Stimulated activated CD8-positive, alpha-beta memory T cell treated with anti-CD3 and anti-CD28 coated beads, Interleukin-15, amount 100 ng/mL, for 48 hours (primary cell): ENCODE measurements around the gene RAPGEF1.
A peak's percentile ranks its signal among the peaks of the same experiment; 100 is the strongest.
"Not testable (repeated sequence)": the region's sequence is repeated elsewhere in the genome, so short reads cannot be mapped to it uniquely, and the experiment has no call there.

Experiments
- DNase-seq, 2 donors: peaks; one replicate each; pipeline ENCODE4 v3.0.0-alpha.2; 2020; ENCODE audit warnings: low read depth in 2 of 2

The RAPGEF1 gene

DNA sequence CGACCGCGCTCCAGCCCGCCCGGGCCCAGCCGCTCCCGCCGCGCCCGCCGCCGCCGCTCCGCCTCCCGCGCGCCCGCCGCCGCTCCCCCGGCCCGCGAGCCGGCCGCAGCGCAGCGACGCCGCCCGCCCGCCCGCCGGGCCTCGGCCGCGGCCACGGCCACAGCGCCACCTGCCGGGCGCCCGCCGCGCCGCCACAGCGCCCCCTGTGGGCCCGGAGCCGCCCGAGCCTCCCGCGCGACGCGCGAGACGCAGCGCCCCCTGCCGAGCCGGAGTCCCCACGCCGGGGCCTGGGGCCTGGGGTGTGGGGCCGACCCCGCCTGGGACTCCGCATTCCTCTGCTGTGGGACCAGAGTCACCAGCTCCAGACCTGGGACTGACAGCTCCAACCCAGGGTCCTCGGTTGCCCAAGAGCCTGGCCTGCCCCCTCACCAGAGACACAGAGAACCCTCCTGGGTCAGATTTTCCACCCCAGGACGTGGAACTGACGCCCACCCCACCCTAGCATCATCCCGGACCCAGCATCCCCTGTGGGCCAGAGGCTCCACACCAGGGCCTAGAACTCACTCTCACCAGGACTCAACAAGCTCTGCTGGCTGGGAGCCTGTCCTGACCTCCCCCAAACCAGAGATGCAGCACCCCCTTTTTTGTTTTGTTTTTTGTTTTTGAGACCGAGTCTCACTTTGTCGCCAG, at the start of gene RAPGEF1:
RAPGEF1 (minus strand) TSS at position 118 of the 690 bp plus-strand sequence. CDS start 246 bp downstream, outside the sequence.
- peak; percentile 70 to 73 for DNase-seq

DNA sequence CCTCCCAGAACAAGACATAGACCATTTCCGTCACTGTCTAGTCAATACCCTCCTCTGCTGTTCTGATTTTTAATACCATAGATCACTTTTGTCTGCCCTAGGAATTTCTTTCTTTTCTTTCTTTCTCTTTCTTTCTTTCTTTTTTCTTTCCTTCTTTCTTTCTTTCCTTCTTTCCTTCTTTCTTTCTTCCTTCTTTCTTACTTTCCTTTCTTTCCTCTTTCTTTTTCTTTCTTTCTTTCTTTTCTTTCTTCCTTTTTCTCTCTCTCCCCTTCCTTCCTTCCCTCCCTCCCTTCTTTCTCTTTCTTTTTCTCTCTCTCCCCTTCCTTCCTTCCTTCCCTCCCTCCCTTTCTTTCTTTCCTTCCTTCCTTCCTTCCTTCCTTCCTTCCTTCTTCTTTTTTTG, 49.0 kb upstream of the RAPGEF1 start:
- DNase-seq = no peak

DNA sequence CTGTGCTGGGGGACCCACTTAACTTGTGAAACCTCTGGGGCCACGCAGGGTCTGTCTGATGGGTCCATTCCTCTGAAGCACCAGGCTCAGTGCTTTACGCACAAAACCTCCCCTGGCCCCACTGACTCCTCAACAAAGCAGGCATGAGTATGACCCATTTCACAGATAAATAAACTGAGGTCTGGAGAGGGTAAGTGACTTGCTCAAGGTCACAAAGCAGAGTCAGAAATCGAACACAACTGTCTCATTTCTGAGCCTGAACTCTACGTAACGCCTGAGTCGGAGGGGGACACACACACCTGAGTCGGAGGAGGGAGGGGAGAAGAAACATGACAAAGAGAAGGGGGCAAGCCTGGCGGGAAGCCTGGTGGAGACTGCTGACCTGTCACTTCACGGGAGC, 48.0 kb upstream of the RAPGEF1 start:
- DNase-seq = no peak

DNA sequence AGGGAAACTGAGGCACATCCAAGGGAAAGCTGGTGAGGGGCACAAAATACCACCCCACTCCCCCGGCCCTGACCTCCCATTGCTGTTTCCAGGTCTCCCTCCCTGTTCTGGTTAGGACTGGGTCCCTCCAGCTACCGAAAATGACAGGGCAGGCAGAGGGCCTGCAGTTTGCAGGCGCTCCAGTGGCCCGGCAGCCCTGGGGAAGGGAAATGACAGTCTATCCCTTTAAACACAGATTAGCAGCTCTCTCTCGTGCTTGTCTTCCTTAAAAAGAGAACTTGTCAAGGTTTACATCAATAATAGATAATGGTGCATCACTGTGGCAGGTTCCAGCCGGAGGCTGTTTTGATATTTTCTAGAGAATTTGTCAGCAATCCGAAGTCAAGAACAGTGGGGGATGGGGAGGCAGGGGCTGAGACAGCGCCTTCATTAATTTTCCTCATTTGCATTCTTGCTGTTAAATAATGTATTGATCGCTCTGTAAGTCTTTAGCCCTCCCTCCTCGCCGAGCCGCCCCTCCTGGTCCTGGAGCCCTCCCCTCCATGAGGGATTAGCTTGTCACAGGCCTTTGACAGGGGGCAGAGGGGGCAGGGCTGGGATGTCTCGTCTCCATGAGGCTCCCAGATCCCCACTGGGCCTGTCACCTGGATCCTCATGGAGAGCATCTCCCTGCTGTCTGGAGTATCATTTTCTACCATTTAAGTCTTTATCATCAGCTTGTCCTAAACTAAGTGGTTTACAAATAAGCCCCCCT, 45.0 kb upstream of the RAPGEF1 start:
- DNase-seq = no peak

DNA sequence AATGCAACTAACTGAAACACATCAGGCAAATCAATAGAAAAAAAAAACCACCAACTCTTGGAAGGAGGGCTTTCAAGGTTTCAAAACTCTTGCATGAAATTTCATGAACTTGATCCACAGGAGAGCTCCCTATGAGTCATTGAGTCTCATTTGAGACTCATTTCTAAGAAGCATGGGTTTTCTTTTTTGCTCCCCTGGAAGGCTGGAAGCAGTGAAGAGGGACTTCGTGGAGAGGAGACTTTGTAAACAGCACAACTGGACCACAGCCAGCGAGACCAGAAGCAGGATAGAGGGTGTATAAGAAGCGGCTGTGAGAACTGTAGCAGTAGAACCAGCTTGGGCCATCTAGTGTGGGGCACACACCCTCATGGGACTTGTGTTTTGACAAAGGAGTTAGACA, 41.2 kb upstream of the RAPGEF1 start:
- no peak for DNase-seq

- no peak for DNase-seq
Measured at GRCh38 chr9:131776473-131776872, 36.6 kb upstream of the RAPGEF1 start.

DNA sequence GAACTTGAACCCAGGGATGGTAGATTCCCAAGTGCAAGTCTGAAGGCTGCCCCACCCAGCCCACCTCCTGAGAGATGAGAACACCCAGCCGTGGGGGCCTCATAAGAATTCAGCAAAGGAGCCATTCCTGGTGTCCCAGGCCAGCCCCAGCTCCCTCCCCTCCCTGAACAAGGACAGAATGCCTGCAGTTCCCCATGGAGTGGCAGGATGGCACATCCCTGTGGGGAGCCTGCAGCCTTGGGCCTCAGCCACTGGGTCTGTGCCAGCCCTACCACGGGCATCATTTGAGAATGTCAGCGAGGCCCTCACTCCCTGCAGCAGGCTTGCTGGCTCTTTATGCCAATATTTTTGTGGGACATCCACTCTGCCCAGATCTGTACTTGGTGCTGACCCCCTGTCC, 36.2 kb upstream of the RAPGEF1 start:
- no peak for DNase-seq

GRCh38 chr9:131774636-131775035, 34.8 kb upstream of the RAPGEF1 start:
- no peak for DNase-seq

GRCh38 chr9:131773911-131774379, 34.1 kb upstream of the RAPGEF1 start:
- DNase-seq = peak in 1 of 2 donors; percentile 4

DNA sequence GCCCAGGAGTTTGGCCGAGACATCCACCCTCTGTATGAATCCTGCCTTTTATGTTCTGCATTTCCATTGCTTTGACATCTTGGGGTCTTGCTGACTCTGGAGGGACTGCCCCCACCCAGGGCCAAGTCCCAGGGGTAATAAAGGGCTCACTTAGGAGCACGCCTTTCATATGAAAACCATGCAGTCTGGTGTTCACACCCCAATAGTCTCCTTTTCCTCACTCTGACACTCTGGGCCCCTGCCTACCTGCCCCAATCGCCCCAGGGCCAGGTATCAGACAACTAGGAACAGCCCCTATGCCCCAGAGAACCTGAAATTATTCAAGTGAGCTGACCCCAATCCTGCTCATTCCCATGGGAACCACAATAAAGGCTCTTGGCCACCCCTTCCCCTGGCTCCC, 33.1 kb upstream of the RAPGEF1 start:
- DNase-seq = no peak

GRCh38 chr9:131771646-131772045, 31.8 kb upstream of the RAPGEF1 start:
- DNase-seq = no peak

DNA sequence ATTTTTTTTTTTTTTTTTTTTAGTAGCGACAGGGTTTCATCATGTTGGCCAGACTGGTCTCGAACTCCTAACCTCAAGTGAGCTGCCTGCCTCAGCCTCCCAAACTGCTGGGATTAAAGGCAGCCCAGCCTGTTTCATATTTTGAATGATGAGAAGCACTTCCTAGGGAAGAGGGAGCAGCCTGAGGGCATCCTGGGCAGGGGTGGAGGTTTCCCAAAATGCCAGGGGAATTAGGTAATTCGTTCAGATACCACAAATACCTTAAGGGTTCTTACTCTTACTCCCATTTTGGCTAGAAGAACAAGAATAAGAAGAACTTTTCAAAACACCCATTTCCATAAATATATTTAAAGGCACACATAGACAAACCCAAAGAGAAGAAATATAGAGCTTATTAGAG, 29.5 kb upstream of the RAPGEF1 start:
- DNase-seq = no peak

DNA sequence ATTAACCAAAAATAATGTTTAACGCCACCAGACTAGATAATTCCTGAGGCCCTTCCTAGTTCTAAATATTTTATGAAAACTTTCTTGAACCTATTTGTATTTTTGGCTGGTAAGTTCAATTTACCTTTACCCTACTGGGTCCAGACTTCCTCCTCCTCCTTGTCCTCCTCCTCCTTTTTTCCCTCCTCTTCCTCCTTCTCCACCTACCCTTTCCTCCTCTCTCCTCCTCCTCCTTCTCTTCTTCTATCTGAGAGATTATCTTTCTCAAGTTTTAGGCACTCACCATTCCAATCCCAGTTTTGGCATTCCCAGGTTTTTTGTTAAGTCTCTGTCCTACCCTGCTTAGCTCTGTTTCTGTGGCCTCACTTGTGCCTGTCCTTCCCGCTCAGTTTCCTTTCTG, 24.7 kb upstream of the RAPGEF1 start:
- no peak for DNase-seq

GRCh38 chr9:131762356-131762932, 22.6 kb upstream of the RAPGEF1 start:
- DNase-seq = peak; percentile 59 to 65

DNA sequence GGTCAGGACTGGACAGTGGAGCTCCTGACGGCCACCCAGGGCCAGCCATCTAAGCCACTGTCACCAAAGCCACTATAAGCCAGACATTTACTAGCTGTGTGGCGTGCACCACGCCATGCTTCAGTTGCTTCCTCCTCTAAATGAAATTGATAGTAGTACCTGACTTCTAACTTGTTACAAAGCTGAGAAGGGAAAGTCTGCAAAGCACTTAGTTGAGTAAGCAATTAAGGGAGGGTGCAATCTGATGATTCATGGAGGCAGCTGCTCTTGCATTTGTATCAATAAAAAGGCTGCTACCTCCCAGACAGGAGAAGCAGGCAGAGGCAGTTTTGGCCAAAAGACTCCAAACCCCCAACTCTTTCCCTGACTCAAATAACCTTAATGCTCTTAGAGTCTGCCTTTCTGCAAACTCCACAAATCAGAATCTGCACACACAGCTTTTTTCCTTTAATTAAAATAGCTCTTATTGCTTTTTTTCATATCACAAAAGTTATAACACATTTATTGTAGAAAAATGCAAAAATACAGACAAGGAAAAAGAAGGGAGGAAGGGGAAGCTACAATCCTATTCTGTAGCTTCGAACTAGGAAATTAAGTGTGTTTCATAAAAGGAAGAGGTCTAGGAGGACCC, 19.3 kb upstream of the RAPGEF1 start:
- no peak for DNase-seq

DNA sequence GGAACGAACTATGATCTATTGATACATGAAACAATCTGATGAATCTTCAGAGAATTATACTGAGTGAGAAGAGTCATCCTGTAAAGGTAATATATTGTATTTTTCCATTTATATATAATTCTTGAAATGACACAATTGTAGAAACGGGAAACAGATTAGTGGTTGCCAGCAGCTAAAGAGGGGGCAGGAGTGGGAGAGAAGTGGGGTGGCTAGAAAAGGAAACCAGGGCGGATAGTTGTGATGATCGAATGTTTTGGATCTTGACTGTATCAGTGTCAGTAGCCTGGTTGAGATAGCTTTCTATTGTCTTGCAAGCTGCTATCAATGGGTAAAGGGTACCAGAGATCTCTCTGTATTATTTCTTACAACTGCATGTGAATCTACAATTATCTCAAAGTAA, 17.7 kb upstream of the RAPGEF1 start:
- no peak for DNase-seq

- peak; percentile 71 to 75 for DNase-seq
Measured at GRCh38 chr9:131755541-131756198, 15.8 kb upstream of the RAPGEF1 start.

GRCh38 chr9:131754846-131755245, 15.0 kb upstream of the RAPGEF1 start:
- DNase-seq = no peak

GRCh38 chr9:131753751-131754150, 13.9 kb upstream of the RAPGEF1 start:
- DNase-seq = not testable (repeated sequence)

DNA sequence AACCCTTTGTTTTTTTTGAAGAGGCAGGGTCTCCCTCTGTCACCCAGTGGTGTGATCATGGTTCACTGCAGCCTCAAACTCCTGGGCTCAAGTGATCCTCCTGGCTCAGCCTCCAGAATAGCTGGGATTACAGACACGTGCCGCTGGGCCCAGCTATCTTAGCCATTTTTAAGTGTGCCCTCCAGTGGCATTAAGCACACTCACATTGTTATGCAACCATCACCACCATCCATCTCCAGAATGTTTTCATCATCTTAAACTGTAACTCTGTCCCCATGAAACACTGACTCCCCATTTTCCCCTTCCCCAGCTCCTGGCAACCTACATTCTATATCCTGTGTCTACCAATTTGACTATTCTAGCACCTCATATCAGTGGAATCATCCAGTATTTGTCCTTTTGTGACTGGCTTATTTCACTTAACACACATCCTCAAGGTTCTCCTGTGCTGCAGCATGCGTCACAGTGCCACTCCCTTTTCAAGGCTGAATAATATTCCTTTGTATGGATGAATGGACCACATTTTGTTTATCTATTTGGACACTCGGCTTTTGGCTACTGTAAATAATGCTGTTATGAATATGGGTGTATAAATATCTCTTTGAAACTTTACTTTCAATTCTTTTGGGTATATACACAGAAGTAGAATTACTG, 12.5 kb upstream of the RAPGEF1 start:
- no peak for DNase-seq

GRCh38 chr9:131748411-131748955, 8.6 kb upstream of the RAPGEF1 start:
- DNase-seq = no peak
